NCI-H1694 treated with DMSO at 0.1 percent for 48 hours (cell line): ENCODE measurements around the gene XKR3.
"Not testable (repeated sequence)": the region's sequence is repeated elsewhere in the genome, so short reads cannot be mapped to it uniquely, and the experiment has no call there.

Experiments
- DNase-seq: peaks from one replicate; lab custom pipeline; 2025; lab: John Stamatoyannopoulos, UW

Gene XKR3

GRCh38 chr22:16804882-16805281 is 20.3 kb downstream of the XKR3 start:
- no peak for DNase-seq

DNA sequence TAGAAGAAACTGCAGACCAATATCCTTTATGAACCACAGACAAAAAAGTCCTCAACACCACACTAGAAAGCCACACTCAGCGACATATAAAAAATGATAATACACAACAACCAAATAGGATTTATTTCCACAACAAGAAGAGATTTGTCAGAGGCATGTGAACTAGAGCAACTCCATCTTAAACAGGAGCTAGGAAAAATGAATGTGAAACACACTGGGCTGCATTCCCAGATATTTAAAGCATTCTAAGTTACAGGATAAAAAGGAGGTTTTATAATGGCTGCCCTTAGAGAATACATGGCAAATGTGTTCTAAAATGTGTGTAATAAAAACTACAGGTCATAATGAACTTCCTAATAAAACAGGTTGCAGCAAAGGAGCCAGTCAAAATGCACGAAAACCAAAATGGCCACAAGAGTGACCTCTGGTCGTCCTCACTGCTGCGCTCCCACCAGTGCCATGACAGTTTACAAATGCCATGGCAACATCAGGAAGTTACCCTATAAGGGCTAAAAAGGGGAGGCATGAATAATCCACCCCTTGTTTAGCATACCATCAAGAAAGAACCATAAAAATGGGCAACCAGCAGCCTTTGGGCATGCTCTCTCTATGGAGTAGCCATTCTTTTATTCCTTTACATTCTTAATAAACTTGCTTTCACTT is 21.8 kb downstream of the XKR3 start:
- no peak for DNase-seq

DNA sequence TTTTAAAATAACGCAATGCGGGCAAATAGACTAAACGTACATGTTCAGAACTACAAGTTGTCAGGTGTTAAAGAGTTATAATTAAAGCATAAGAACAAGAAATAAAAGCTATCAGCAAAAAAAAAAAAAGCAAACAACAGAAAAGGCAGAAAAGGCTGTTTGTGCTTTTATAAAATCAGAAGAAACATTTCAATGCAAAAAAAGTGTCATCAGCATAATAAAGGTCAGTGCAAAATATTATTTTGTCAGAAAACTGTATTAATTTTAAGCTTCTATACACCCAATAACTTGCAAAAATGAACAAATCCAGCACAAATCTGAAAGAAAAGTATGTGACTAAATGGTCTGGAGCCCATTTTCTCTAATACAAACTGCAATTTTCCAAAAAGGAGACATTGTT is 23.6 kb downstream of the XKR3 start:
- no peak for DNase-seq

GRCh38 chr22:16801088-16801487 is 24.1 kb downstream of the XKR3 start:
- no peak for DNase-seq

DNA sequence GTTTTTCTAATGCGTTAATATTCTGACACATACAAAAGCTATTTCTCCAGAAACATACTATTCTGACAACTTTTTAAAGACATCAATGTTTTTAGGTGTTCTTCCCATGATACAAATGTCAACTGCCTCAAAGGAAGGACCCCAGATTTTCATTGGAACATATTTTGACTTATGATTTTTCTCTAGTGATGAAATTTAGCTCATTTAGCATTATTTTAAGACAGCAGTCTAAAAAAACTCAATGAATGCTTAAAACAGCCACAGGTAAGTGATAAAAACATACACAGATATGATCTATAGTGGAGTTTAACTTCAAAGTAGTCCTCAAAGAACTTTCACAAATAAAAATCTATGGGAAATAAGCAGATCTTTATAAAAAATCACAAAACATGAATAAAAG is 24.9 kb downstream of the XKR3 start:
- no peak for DNase-seq

- not testable (repeated sequence) for DNase-seq
These were observed 29.7 kb downstream of the XKR3 start for GRCh38 chr22:16795504-16795903.

DNA sequence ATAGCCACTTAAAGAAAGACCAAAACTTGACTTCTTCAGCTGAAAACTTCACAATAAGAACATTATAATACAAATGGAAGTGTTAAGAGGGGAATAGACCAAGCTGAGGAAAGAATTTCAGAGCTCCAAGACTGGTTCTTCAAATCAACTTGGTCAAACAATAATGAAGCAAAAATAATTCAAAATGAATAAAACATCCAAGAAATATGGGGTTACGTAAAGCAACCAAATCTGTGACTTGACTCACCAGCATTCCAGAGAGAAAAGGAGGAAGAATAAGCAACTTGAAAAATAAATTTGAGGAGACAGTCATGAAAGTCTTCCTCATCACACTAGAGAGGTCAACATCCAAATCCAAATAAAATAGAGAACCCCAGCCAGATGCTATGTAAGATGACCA is 31.4 kb downstream of the XKR3 start:
- no peak for DNase-seq

- no peak for DNase-seq
These were observed 35.2 kb downstream of the XKR3 start for GRCh38 chr22:16789860-16790493.

GRCh38 chr22:16783930-16784354 is 41.3 kb downstream of the XKR3 start:
- no peak for DNase-seq

GRCh38 chr22:16783453-16783852 is 41.8 kb downstream of the XKR3 start:
- DNase-seq = no peak

DNA sequence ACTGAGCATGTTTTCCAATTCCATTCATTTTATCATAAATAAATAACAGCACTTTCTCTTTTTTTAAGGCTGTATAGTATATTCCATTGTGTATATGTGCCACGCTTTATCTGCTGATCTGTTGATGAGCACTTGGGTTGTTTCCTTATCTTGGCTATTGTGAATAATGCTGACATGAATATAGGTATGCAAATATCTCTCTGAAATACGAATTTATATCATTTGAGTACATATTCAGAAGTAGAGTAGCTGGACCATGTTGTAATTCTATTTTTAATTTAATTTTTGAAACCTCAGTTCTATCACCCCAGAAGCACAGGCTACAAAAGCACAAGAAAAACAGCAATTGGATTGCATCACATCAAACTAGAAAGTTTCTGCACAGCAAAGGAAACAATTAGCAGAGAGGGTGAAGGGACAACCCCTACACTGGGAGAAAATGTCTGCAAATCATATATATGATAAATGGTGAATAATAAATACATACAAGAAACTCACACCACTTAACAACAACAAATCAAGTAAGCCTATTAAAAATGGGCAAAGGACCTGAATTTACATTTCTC is 43.4 kb downstream of the XKR3 start:
- no peak for DNase-seq

DNA sequence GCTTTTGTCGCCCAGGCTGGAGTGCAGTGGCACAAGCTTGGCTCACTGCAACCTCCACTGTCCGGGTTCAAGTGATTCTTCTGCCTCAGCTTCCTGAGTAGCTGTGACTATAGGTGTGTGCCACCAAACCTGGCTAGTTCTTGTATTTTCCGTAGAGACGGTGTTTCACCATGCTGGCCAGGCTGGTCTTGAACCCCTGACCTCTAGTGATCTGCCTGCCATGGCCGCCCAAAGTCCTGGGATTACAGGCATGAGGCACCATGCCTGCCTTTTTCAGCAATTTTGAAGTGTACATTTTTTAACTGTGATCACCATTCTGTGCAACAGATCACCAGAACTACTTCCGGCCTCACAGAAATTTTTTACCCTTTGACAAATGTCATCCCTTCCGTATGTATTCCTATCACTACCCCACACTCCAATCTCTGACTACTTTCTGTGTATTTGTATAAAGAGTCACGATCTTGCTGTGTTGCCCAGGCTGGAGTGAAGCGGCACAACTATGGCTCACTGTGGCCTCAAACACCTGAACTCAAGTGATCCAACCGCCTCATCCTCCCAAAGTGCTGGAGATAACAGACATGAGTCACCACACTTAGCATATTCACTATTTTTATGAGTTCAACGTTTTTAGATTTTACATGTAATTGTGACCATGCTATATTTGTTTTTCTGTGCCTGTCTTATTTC is 44.0 kb downstream of the XKR3 start:
- no peak for DNase-seq

DNA sequence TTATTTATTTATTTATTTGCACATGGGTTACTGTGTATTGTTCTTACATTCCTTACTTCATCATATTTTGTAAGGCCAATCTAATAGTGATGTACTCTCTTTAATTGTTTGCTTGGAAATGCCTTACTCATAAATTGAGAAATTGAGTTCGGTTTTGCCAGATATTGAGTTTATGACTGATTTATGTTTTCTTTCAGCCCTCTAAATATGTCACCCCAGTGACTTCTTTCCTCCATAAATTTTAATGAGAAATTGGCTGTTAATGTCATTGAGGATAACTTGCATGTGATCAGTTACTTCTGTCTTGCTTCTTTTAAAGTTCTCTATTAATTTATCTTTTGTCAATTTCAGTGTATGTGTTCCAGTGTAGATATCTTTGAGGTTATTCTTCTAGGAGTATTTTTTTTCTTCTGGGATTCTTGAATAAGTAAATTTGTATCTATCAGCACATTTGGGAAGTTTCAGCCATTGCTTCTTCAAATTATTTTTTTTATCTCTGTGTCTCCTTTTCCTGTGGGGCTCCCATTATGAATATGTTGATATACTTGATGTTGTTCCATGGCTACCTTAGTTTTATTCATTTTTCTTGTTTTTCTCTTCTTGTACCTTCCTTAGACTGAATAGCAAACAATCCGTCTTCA is 47.8 kb downstream of the XKR3 start:
- DNase-seq = no peak

DNA sequence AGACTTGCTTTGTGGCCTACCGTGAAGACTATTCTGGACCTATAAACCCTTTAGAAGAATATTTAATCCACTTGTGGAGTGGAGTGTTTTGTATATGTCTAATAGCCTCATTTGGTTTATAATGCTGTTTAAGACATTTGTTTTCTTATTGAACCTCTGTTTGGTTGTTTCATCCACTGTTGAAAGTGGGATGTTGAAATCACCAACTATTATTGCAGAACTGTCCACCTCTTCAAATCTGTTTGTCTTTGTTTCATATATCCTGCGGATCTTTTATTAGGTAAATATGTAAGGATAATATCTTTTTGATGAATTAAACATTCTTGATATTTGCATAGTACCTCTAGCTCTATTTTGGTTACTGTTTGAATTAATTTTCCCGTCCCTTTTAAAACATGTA is 49.1 kb downstream of the XKR3 start:
- DNase-seq = no peak

GRCh38 chr22:16774911-16775500 is 50.2 kb downstream of the XKR3 start:
- DNase-seq = no peak

GRCh38 chr22:16771569-16771968 is 53.6 kb downstream of the XKR3 start:
- not testable (repeated sequence) for DNase-seq

- DNase-seq = not testable (repeated sequence)
These were observed 57.3 kb downstream of the XKR3 start for GRCh38 chr22:16767927-16768326.

DNA sequence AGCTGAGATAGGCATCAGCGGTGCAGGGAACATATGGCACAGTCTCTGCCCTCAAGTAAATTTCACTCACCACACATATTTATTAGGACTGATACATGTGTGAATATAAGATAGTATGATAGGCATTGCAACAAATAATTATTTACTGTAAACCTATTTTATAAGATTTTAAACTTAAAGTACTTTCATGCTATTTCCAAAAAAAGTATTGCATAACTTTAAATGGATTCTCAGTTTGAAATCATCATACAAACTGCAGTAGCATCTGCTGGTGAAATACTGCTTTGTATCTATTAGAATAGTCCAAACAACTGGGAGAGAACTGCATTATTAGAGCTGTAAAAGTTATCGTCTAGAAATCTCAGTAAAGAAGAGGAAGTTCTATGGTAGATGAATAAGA is 63.0 kb downstream of the XKR3 start:
- not testable (repeated sequence) for DNase-seq

GRCh38 chr22:16760416-16760815 is 64.8 kb downstream of the XKR3 start:
- DNase-seq = not testable (repeated sequence)

- not testable (repeated sequence) for DNase-seq
These were observed 75.9 kb downstream of the XKR3 start for GRCh38 chr22:16749282-16749681.

- not testable (repeated sequence) for DNase-seq
These were observed 76.9 kb downstream of the XKR3 start for GRCh38 chr22:16748160-16748929.
